Amygdala (tissue), 56 donors: ENCODE measurements around the gene TNIK.
A peak's percentile ranks its signal among the peaks of the same experiment; 100 is the strongest.

Experiments
- DNase-seq, 56 donors: peaks; one replicate each; lab custom pipeline; 2025; lab: John Stamatoyannopoulos, UW

The TNIK gene

GRCh38 chr3:171390051-171390941, 69.9 kb downstream of the TNIK start:
- peak in 1 of 56 donors; percentile 22 for DNase-seq

- no peak for DNase-seq
Observed at GRCh38 chr3:171389491-171389890, 70.7 kb downstream of the TNIK start.

- DNase-seq: no peak
Observed at GRCh38 chr3:171388527-171388926, 71.7 kb downstream of the TNIK start.

GRCh38 chr3:171387062-171387461, 73.1 kb downstream of the TNIK start:
- DNase-seq: no peak

- DNase-seq: no peak
Observed at GRCh38 chr3:171385086-171385485, 75.1 kb downstream of the TNIK start.

GRCh38 chr3:171384101-171384891, 75.9 kb downstream of the TNIK start:
- DNase-seq: no peak

GRCh38 chr3:171383206-171384018, 76.8 kb downstream of the TNIK start:
- peak in 17 of 56 donors; percentile 8 to 57 (median 24) for DNase-seq

GRCh38 chr3:171382347-171382746, 77.9 kb downstream of the TNIK start:
- peak in 1 of 56 donors; percentile 8 for DNase-seq

- no peak for DNase-seq
Observed at GRCh38 chr3:171380711-171381425, 79.3 kb downstream of the TNIK start.

- DNase-seq: no peak
Observed at GRCh38 chr3:171379961-171380483, 80.2 kb downstream of the TNIK start.

- DNase-seq: no peak
Observed at GRCh38 chr3:171379281-171379680, 80.9 kb downstream of the TNIK start.

- no peak for DNase-seq
Observed at GRCh38 chr3:171378586-171378985, 81.6 kb downstream of the TNIK start.

GRCh38 chr3:171377859-171378258, 82.3 kb downstream of the TNIK start:
- DNase-seq: no peak

GRCh38 chr3:171376596-171376947, 83.6 kb downstream of the TNIK start:
- DNase-seq: no peak

GRCh38 chr3:171375666-171376595, 84.3 kb downstream of the TNIK start:
- no peak for DNase-seq

GRCh38 chr3:171374661-171375285, 85.4 kb downstream of the TNIK start:
- DNase-seq: no peak

GRCh38 chr3:171374260-171374659, 85.9 kb downstream of the TNIK start:
- no peak for DNase-seq

GRCh38 chr3:171373711-171374110, 86.5 kb downstream of the TNIK start:
- DNase-seq: no peak
